B cell (primary cell): ENCODE data around the gene MBNL1.

Experiments
- CTCF ChIP-seq: fragments of 200-600 bp; IDR thresholded peaks from one replicate; pipeline ENCODE4 v1.8.0; 2022; ENCODE audit warnings: antibody characterized with exemption, mild to moderate bottlenecking
- EZH2 ChIP-seq: IDR thresholded peaks from 2 replicates; pipeline ENCODE4 v1.6.1; 2012; ENCODE audit warnings: borderline replicate concordance, low read depth, mild to moderate bottlenecking, moderate library complexity, low read length; ENCODE audit not compliant: insufficient read depth, poor library complexity, severe bottlenecking

- TF ChIP-seq EZH2 (no peak), CTCF (no peak)
Observed at GRCh38 chr3:152513301-152513960, 244.7 kb downstream of the MBNL1 start.
